T47D (cell line): Measurements from ENCODE around the gene FOXC1.

Experiments
- DNase-seq, 2 experiments: peaks; one replicate each; pipeline versions ENCODE4 v3.0.0 to v3.0.0-alpha.2; 2011 to 2012; ENCODE audit warnings: low read depth in 1 of 2, low spot score in 1 of 2
- JUND ChIP-seq: IDR thresholded peaks from 2 replicates; pipeline ENCODE4 v1.6.1; 2012; ENCODE audit warnings: low read depth
- in situ Hi-C: cut with HindIII; loops from 2 replicates; pipeline ENCODE4 v1.10.0; 2016; ENCODE audit warnings: low sequenced_read_pairs, low pct_unique_long_range_greater_than_20kb

FOXC1 gene

GRCh38 chr6:1576711-1577110, 33.0 kb upstream of the FOXC1 start:
- in situ Hi-C loops = no loop called here
- DNase-seq = no peak
- TF ChIP-seq JUND = no peak

- no peak for TF ChIP-seq JUND
- in situ Hi-C loops = no loop called here
- no peak for DNase-seq
Observed at GRCh38 chr6:1577146-1577680, 32.5 kb upstream of the FOXC1 start.

- no peak for DNase-seq
- in situ Hi-C loops = no loop called here
- no peak for TF ChIP-seq JUND
Observed at GRCh38 chr6:1577896-1578745, 31.6 kb upstream of the FOXC1 start.

- DNase-seq = no peak
- in situ Hi-C loops = no loop called here
- no peak for TF ChIP-seq JUND
Observed at GRCh38 chr6:1579096-1579495, 30.6 kb upstream of the FOXC1 start.

- TF ChIP-seq JUND = no peak
- in situ Hi-C loops = no loop called here
- DNase-seq = no peak
Observed at GRCh38 chr6:1580109-1580508, 29.6 kb upstream of the FOXC1 start.

- in situ Hi-C loops = no loop called here
- TF ChIP-seq JUND = no peak
Observed at GRCh38 chr6:1580585-1580984, 29.1 kb upstream of the FOXC1 start.

GRCh38 chr6:1581120-1581991, 28.4 kb upstream of the FOXC1 start:
- in situ Hi-C loops = no loop called here
- DNase-seq = no peak
- no peak for TF ChIP-seq JUND

More at GRCh38 chr6:1580585-1580984, 29.1 kb upstream of the FOXC1 start:
- DNase-seq = no peak

GRCh38 chr6:1584146-1584545, 25.6 kb upstream of the FOXC1 start:
- in situ Hi-C loops = no loop called here
- TF ChIP-seq JUND = no peak
- no peak for DNase-seq

GRCh38 chr6:1584996-1585668, 24.6 kb upstream of the FOXC1 start:
- no peak for DNase-seq
- in situ Hi-C loops = no loop called here
- no peak for TF ChIP-seq JUND

- TF ChIP-seq JUND = no peak
- DNase-seq = no peak
- in situ Hi-C loops = no loop called here
Observed at GRCh38 chr6:1585669-1586049, 24.1 kb upstream of the FOXC1 start.

GRCh38 chr6:1586256-1586655, 23.5 kb upstream of the FOXC1 start:
- no peak for DNase-seq
- in situ Hi-C loops = no loop called here

GRCh38 chr6:1586861-1587450, 22.8 kb upstream of the FOXC1 start:
- TF ChIP-seq JUND = no peak
- no peak for DNase-seq
- in situ Hi-C loops = no loop called here

More at GRCh38 chr6:1586256-1586655, 23.5 kb upstream of the FOXC1 start:
- TF ChIP-seq JUND = no peak
